GM21723 (cell line): ENCODE results near the gene KIFBP.
A peak's percentile ranks its signal among the peaks of the same experiment; 100 is the strongest.
"Not testable (repeated sequence)": the region's sequence is repeated elsewhere in the genome, so short reads cannot be mapped to it uniquely, and the experiment has no call there.

Experiments
- ATAC-seq: cut with Tn5 transposase; IDR thresholded peaks from one replicate; pipeline ENCODE4 v1.9.1; 2021; ENCODE audit warnings: mild to moderate bottlenecking, moderate library complexity; ENCODE audit not compliant: unreplicated experiment

KIFBP gene

GRCh38 chr10:68992636-68993440, 4.2 kb downstream of the KIFBP start:
- no peak for ATAC-seq

DNA sequence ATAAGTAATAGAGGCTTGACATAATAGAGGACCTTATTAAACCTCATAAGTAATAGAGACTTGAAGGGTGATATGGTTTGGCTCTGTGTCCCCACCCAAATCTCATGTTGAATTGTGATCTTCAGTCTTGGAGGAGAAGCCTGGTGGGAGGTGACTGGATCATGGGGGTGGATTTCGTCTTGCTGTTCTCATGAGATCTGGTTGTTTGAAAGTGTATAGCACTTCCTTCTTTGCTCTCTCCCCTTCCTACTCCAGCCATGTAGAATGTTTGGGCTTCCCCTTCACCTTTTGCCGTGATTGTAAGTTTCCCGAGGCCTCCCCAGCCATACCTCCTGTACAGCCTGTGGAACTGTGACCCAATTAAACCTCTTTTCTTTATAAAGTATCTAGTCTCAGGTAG, 8.6 kb downstream of the KIFBP start:
- ATAC-seq: peak; percentile 25

- ATAC-seq: no peak
These were observed 16.2 kb downstream of the KIFBP start for GRCh38 chr10:69004821-69005220.

DNA sequence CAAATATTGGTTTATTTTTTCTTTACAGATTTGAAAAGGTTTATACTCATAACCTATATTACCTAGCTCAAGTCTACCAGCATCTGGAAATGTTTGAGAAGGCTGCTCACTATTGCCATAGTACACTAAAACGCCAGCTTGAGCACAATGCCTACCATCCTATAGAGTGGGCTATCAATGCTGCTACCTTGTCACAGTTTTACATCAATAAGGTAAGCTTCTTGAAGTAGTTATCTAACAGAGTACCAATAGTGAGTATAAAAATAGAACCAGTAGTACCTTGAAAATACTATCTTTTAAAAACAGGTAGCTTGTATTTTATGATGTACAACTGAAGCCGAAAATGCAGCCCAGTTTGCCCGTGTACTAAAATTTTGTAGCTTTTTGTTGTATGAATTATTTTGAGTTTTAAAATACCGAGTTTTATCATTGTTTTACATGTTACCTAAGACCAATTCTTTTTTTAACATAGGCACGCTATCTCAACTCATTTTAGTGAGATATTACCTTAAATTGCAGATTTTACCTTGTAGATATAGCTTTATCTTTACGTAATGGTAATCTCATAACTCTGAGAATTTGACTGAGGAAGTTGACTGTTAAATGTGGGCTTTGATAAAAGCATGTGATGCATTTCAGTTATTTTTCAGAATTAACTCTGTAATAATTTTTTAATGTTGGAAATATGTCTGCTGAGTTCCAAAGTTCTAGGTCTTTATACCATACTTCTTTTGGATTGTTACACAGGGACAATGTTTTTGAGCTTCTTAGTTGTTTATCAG, 17.3 kb downstream of the KIFBP start:
- ATAC-seq: no peak

DNA sequence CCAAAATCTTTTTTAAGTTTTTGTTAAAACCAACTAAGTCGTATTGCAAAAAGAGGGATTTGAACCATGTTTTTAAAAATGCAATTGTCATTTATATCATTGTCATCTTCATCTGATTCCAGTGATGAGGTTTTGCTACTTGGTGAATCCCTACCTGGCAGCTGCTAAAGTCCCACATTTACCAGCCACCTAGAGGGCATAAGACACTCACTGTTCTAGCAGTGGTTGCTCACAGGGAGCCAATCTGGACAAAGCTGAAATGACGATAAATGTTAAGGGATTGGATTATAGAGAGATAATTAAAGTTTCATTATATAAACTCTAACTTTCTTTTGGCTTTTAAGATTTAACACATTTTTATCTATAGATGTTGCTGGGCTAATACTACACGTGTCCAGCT, 18.7 kb downstream of the KIFBP start:
- no peak for ATAC-seq

GRCh38 chr10:69009360-69009759, 20.8 kb downstream of the KIFBP start:
- ATAC-seq: no peak

DNA sequence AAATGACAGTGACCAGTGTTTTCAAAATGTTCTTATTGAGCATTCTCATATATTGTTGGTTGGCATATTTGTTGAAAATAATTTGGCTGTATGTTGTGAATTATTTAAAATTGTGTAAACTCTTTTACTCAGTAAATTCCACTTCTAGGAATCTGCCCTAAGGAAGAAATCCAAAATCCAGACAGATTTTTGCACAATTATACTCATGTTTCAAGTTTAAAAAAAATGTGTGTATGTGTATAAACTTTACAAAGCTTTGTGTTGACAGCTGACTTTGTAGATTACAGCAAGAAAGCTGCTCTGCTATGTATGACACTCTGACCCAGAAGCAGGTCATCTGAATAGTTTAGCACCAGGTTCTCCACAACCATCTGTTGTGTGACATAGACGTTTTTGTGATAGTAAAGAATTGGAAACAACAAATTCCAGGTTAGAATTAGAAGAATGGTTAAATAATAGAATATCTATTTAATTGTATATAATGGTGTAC, 21.6 kb downstream of the KIFBP start:
- ATAC-seq: no peak

DNA sequence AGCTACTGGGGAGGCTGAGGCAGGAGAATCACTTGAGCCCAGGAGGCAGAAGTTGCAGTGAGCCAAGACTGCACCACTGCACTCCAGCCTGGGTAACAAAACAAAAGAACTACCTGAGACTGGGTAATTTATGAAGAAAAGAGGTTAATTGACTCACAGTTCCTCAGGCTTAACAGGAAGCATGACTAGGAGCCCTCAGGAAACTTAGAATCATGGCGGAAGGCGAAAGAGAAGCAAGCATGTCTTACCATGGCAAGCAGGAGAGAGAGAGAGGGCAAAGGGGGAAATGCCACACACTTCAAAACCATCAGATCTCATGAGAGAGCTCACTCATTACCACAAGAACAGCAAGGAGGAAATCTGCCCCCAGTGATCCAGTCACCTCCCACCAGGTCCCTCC, 24.2 kb downstream of the KIFBP start:
- not testable (repeated sequence) for ATAC-seq

DNA sequence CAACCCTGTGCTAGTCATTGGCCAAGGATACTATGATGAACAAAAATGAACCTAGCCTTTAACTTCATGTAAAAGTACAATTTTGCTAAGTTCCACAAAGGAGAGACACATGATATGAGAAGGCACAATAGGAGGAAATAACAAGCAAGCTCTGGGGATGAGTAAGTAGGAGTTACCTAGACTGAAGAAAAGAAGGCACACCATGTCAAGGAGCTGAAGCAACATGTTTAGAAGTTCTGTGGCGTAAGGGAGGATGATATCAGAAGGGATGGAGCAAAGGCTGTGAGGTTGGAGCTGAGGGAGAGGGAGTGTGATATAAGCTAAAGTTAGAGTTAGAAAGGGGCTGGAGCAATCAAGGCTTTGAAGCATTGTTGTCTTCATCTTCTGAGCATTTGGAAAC, 25.6 kb downstream of the KIFBP start:
- no peak for ATAC-seq

GRCh38 chr10:69018613-69019012, 30.0 kb downstream of the KIFBP start:
- ATAC-seq: no peak

- no peak for ATAC-seq
These were observed 34.0 kb downstream of the KIFBP start for GRCh38 chr10:69022611-69023010.

DNA sequence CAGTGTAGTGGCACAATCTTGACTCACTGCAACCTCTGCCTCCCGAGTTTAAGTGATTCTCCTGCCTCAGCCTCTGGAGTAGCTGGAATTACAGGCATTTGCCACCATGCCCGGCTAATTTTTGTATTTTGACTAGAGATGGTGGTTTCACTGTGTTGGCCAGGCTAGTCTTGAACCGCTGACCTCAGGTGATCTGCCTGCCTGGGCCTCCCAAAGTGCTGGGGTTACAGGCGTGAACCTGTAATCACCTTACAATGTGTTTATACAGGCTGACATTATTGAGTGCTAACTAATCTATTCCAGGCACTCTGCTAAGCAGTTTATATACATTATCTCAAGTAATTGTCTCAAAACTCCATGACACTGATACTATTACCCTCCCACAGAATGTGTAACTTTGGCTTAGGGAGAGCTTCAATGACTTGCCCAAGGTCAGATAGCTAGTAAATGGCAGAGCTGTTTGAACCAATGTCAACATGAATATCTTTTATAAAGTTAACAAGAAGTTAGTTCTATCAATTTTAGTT, 36.8 kb downstream of the KIFBP start:
- ATAC-seq: no peak

GRCh38 chr10:69033256-69033655, 44.7 kb downstream of the KIFBP start:
- ATAC-seq: no peak

GRCh38 chr10:69037489-69037888, 48.9 kb downstream of the KIFBP start:
- ATAC-seq: no peak

GRCh38 chr10:69040904-69041303, 52.3 kb downstream of the KIFBP start:
- not testable (repeated sequence) for ATAC-seq

GRCh38 chr10:69042417-69042816, 53.8 kb downstream of the KIFBP start:
- ATAC-seq: no peak

GRCh38 chr10:69042838-69043237, 54.2 kb downstream of the KIFBP start:
- ATAC-seq: no peak

- peak; percentile 54 for ATAC-seq
These were observed 55.4 kb downstream of the KIFBP start for GRCh38 chr10:69043931-69044531.

DNA sequence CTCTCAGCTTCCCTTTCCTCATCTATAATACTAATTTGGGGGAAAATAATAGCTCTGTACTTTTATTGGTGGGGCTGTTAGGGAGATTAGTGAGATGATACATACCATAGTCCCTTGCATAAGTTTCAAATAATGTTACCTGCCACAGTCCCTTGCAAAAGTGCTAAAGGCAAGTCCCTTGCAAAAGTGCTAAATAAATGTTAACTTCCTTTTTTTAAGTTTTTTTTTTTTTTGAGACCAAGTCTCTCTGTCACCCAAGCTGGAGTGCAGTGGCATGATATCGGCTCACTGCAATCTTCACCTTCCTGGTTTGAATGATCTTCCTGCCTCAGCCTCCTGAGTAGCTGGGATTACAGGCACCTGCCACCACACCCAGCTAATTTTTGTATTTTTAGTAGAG, 55.9 kb downstream of the KIFBP start:
- ATAC-seq: peak; percentile 19

DNA sequence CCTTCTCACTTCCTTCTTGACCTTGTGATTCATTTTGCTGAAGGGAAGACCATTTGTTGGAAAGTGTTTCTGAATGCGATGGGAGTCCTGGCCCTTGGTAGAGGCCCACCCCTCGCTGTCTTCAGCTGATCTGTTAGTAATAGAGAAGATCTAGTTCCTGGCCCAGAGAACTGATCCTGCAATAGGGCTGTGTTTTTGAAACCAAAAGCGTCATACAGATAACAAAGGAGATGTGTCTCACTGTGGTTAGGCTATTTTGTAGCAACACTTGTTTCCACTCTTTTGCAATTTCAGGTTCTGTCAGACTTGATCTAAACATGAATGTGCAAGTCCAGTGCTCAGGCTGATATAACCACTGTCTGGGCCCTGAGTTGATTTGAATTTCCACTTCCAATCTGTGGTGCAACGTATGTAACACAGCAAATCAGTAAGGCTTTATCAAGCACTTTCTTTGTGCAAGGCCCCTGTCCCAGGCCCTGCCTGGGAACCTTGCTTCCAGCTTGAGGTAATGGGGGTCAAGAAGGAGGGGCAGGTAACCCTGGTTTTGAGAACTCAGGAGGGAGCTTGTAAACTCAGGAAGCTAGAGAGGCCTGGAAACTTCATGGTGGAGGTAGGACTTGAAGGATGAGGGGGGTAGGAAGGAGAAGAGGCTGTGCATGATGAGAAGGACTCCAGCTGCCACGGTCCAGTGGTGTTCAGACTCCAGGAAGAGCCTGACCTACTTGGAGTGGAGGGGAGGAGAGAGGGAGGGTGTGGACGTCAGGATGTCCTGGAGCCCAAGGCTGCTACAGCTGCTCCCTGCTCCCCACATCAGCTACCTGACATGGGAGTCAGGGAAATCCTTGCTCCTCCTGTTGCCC, 57.1 kb downstream of the KIFBP start:
- ATAC-seq: peak; percentile 58
